PC-9 (cell line): ENCODE data around the gene EFHC1. TPM values are rescaled to one million over a fixed set of nuclear protein-coding genes. Genes with fewer than 3 reads are reported as not detected.

Source experiments
- BruUV-seq: library from RNA; stranded (reverse); fragments of 400-500 nt; replicated peaks from 2 replicates; lab custom pipeline; 2021; lab: Mats Ljungman, UMichigan
- CTCF ChIA-PET: fragments of 300-600 bp; sonication (Branson Sonifier 250); formaldehyde crosslinking; loops from one replicate; lab custom pipeline; 2022; ENCODE audit warnings: antibody characterized with exemption; lab: Charles Lee
- POLR2A ChIA-PET: fragments of 300-600 bp; sonication (Branson Sonifier 250); formaldehyde crosslinking; loops from one replicate; lab custom pipeline; 2022; ENCODE audit warnings: antibody characterized with exemption; ENCODE audit not compliant: unreplicated experiment; lab: Charles Lee
- DNase-seq, 2 experiments: peaks; one replicate each; pipeline versions ENCODE4 v3.0.0 to v3.0.0-alpha.2; 2015 to 2022; ENCODE audit warnings: mixed read lengths in 1 of 2
- H2AFZ ChIP-seq: fragments of 200-600 bp; sonication (generic); 2 replicates; pipeline ENCODE4 v1.8.1; 2017; ENCODE audit warnings: antibody characterized with exemption
- H3F3A ChIP-seq: fragments of 200-600 bp; sonication (generic); 2 replicates; pipeline ENCODE4 v1.8.1; 2017; ENCODE audit warnings: antibody characterized with exemption, mild to moderate bottlenecking, low read depth; ENCODE audit not compliant: insufficient read depth
- H3K27ac ChIP-seq: fragments of 200-600 bp; sonication (generic); 2 replicates; pipeline ENCODE4 v1.6.1; 2016; ENCODE audit warnings: mixed run types
- H3K27me3 ChIP-seq: fragments of 200-600 bp; sonication (generic); 2 replicates; pipeline ENCODE4 v1.6.1; 2016; ENCODE audit warnings: low read depth, mixed run types; ENCODE audit not compliant: insufficient read depth
- H3K36me3 ChIP-seq: fragments of 200-600 bp; sonication (generic); 2 replicates; pipeline ENCODE4 v1.6.1; 2016; ENCODE audit warnings: low read depth, mixed run types
- H3K4me1 ChIP-seq: fragments of 200-600 bp; sonication (generic); replicated peaks from 2 replicates; pipeline ENCODE4 v1.6.1; 2016; ENCODE audit warnings: mixed run types; ENCODE audit not compliant: insufficient read depth
- H3K4me2 ChIP-seq: fragments of 200-600 bp; sonication (generic); 2 replicates; pipeline ENCODE4 v1.6.1; 2017; ENCODE audit warnings: mixed run types
- H3K4me3 ChIP-seq: fragments of 200-600 bp; sonication (generic); 2 replicates; pipeline ENCODE4 v1.6.1; 2016; ENCODE audit warnings: mixed run types
- H3K79me2 ChIP-seq: fragments of 200-600 bp; sonication (generic); 2 replicates; pipeline ENCODE4 v1.6.1; 2017; ENCODE audit warnings: low read depth, mixed run types
- H3K9me2 ChIP-seq: fragments of 200-600 bp; sonication (generic); 2 replicates; pipeline ENCODE4 v1.8.1; 2017; ENCODE audit warnings: mild to moderate bottlenecking; ENCODE audit not compliant: insufficient read depth
- H3K9me3 ChIP-seq: fragments of 200-600 bp; sonication (generic); 2 replicates; pipeline ENCODE4 v1.8.1; 2016; ENCODE audit warnings: low read depth; ENCODE audit not compliant: insufficient read depth
- H4K20me1 ChIP-seq: fragments of 200-600 bp; sonication (generic); 2 replicates; pipeline ENCODE4 v1.8.1; 2017; ENCODE audit not compliant: insufficient read depth
- EZH2 ChIP-seq: fragments of 200-600 bp; sonication (generic); IDR thresholded peaks from 2 replicates; pipeline ENCODE4 v1.8.0; 2017; ENCODE audit warnings: antibody characterized with exemption, low read depth
- intact Hi-C: fragments of 100-400 bp; cut with micrococcal nuclease; formaldehyde crosslinking; loops from one replicate; pipeline ENCODE4 v1.10.0; 2022; ENCODE audit not compliant: unreplicated experiment
- total RNA-seq: library from RNA; stranded (reverse); gene quantifications from 2 replicates; pipeline ENCODE4 v1.2.3, GENCODE V29; 2021
- TF ChIP-seq, protein P1 (sequence below): fragments of 200-600 bp; sonication (generic); conservative IDR thresholded peaks from 2 replicates; pipeline ENCODE4 v1.6.1; 2017; ENCODE audit warnings: mixed run types, antibody characterized with exemption, mild to moderate bottlenecking, moderate library complexity

The EFHC1 gene
- total RNA-seq, 1 experiment from 2014 or later: 45.0 TPM

DNA sequence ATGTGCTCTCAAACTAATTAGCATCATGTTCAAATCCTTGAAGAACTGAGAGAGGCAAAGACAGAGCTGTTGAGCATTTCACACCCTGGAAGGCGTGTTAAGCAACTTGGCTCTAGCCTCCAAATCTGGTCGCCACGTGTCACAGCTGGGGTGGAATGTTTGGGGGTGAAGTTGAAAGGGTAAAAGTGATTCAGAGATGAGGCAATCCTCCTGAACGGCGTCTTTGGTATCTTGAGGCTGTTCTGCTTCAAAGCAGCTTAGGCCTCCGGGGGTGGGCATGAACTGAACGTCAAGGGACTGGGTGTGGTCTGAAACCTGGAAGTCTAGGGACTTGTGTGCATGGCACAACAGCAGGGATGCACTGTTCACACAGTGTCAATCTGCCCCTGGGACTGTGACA, 94.4 kb downstream of the EFHC1 start:
- POLR2A ChIA-PET: interaction anchor here (0.6 kb wide), 1 partner anchor 10 kb away, joined by 3 read pairs; no protein-coding TSS in a partner anchor
- no peaks in the 10 kb centered on the region for H3K79me2 ChIP-seq
- no peaks in the 10 kb centered on the region for H4K20me1 ChIP-seq
- H3F3A ChIP-seq: peaks cover 22% of the 10 kb centered on the region; the same call in 1 of the 2 replicates
- BruUV-seq: no TSS peak
- no peaks in the 10 kb centered on the region for H3K9me3 ChIP-seq
- H3K27ac ChIP-seq: no peak overlapping the region
- H3K4me2 ChIP-seq: no peak overlapping the region
- CTCF ChIA-PET: no interaction called here
- peaks cover 60% of the 10 kb centered on the region for H3K4me1 ChIP-seq
- H2AFZ ChIP-seq: no peak overlapping the region
- H3K4me3 ChIP-seq: no peak overlapping the region
- peak in 1 of 2 experiments; percentile 56 for DNase-seq
- H3K27me3 ChIP-seq: no peaks in the 10 kb centered on the region
- H3K9me2 ChIP-seq: no peaks in the 10 kb centered on the region
- intact Hi-C loops: no loop called here
- TF ChIP-seq, protein P1, sequence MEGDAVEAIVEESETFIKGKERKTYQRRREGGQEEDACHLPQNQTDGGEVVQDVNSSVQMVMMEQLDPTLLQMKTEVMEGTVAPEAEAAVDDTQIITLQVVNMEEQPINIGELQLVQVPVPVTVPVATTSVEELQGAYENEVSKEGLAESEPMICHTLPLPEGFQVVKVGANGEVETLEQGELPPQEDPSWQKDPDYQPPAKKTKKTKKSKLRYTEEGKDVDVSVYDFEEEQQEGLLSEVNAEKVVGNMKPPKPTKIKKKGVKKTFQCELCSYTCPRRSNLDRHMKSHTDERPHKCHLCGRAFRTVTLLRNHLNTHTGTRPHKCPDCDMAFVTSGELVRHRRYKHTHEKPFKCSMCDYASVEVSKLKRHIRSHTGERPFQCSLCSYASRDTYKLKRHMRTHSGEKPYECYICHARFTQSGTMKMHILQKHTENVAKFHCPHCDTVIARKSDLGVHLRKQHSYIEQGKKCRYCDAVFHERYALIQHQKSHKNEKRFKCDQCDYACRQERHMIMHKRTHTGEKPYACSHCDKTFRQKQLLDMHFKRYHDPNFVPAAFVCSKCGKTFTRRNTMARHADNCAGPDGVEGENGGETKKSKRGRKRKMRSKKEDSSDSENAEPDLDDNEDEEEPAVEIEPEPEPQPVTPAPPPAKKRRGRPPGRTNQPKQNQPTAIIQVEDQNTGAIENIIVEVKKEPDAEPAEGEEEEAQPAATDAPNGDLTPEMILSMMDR: no peak
- no peak for TF ChIP-seq EZH2
- no peaks in the 10 kb centered on the region for H3K36me3 ChIP-seq

DNA sequence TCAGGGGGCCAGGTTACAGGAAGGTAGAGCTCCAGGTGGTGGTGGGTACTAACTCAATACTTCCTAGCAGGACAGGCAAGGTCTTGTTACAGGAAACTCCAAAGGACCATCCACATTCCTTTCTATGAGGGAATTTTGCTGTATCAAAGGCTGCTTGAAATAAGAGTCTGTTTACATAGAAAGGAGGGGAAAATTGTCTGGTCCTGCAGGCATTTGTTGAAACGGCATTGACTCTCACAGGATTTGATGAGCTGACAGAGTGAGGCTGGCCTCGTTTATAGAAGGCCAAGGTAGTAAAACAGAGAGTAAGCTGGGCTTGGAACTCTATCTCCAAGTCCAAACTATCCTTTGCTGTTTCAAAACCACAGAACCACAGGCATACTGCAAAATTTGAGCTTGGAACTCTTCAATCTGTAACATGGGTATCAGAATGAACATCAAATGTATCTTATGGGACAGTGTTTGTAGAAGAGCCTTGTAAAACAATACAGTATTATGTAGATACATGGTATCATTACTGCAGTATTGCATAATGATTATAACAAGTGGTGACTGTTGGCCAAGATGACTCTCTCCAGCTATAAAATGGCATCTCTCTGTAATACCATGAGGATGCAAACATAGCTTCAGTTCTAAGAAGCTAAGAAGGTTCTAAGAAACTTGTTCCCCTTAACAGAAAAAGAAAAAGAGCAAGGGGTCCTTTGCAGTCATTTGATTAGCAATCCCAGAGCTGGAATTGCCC, 95.2 kb downstream of the EFHC1 start:
- peak in 1 of 2 experiments; percentile 62 for DNase-seq
- peaks cover 60% of the 10 kb centered on the region for H3K4me1 ChIP-seq
- BruUV-seq: no TSS peak
- H3K4me3 ChIP-seq: no peak overlapping the region
- H3K27me3 ChIP-seq: no peaks in the 10 kb centered on the region
- H3K36me3 ChIP-seq: no peaks in the 10 kb centered on the region
- no peak overlapping the region for H2AFZ ChIP-seq
- peak overlapping the region; percentile 10; the same call in 1 of the 2 replicates for H3K4me2 ChIP-seq
- intact Hi-C loops: no loop called here
- no peaks in the 10 kb centered on the region for H3K79me2 ChIP-seq
- ChIA-PET CTCF (no interaction called here), POLR2A (interaction anchor here (0.6 kb wide), 1 partner anchor 26 kb away, joined by 7 read pairs; no protein-coding TSS in a partner anchor)
- no peak overlapping the region for H3K27ac ChIP-seq
- TF ChIP-seq, protein P1: no peak
- TF ChIP-seq EZH2: no peak
- no peaks in the 10 kb centered on the region for H3K9me3 ChIP-seq
- peaks cover 22% of the 10 kb centered on the region; the same call in 1 of the 2 replicates for H3F3A ChIP-seq
- no peaks in the 10 kb centered on the region for H4K20me1 ChIP-seq
- no peaks in the 10 kb centered on the region for H3K9me2 ChIP-seq

DNA sequence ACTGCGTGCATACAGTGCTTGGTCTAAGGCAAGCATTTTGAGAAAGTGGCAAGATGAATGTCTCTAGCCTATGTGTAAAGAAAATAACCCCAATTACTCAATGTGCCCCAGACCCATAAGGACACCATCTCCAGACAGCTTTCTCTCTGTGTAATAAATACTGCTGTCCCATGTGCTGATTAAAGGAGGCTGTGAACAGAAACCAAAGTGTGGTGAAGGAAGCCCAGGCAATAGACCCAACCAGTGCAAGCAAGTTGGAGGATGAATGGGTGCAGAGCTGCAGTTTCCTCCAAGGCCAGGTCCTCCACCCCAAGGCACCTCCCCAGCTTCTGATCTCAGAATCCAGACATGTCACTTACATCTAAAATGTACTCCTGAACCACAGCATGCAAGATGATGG, 96.1 kb downstream of the EFHC1 start:
- ChIA-PET CTCF (no interaction called here), POLR2A (no interaction called here)
- Histone ChIP-seq H3K9me2 (no peaks in the 10 kb centered on the region), H3K4me1 (peaks cover 52% of the 10 kb centered on the region), H2AFZ (no peak overlapping the region), H3K27ac (no peak overlapping the region), H3F3A (peaks cover 22% of the 10 kb centered on the region; the same call in 1 of the 2 replicates), H3K79me2 (no peaks in the 10 kb centered on the region), H3K27me3 (no peaks in the 10 kb centered on the region), H4K20me1 (no peaks in the 10 kb centered on the region), H3K9me3 (no peaks in the 10 kb centered on the region), H3K36me3 (no peaks in the 10 kb centered on the region), H3K4me3 (no peak overlapping the region), H3K4me2 (no peak overlapping the region)
- TF ChIP-seq, protein P1: no peak
- no peak for TF ChIP-seq EZH2
- intact Hi-C loops: loop anchor here (2.0 kb wide), 2 partner anchors 35 to 61 kb away; partner anchors contain the start of gene TRAM2
- DNase-seq: no peak
- no TSS peak for BruUV-seq
